GM19193 (cell line): ENCODE measurements around the gene TRIM71.

Experiments used
- POLR2A ChIP-seq: IDR thresholded peaks from 4 replicates; pipeline ENCODE4 v1.6.1; 2011; ENCODE audit not compliant: insufficient read depth, insufficient read length; ENCODE audit errors: extremely low read depth

TRIM71 gene

GRCh38 chr3:32888739-32889138 is 70.9 kb downstream of the TRIM71 start:
- TF ChIP-seq POLR2A, result no peak

- no peak for TF ChIP-seq POLR2A
Measured at GRCh38 chr3:32890420-32891276, 72.9 kb downstream of the TRIM71 start.

GRCh38 chr3:32891365-32891764 is 73.6 kb downstream of the TRIM71 start:
- no peak for TF ChIP-seq POLR2A

- TF ChIP-seq POLR2A, result no peak
Measured at GRCh38 chr3:32892625-32893598, 75.1 kb downstream of the TRIM71 start.

GRCh38 chr3:32894977-32895376 is 77.2 kb downstream of the TRIM71 start:
- no peak for TF ChIP-seq POLR2A

- TF ChIP-seq POLR2A, result no peak
Measured at GRCh38 chr3:32895701-32896100, 77.9 kb downstream of the TRIM71 start.

- TF ChIP-seq POLR2A, result no peak
Measured at GRCh38 chr3:32896143-32896542, 78.3 kb downstream of the TRIM71 start.

- no peak for TF ChIP-seq POLR2A
Measured at GRCh38 chr3:32897001-32897601, 79.3 kb downstream of the TRIM71 start.

GRCh38 chr3:32897981-32898623 is 80.3 kb downstream of the TRIM71 start:
- TF ChIP-seq POLR2A, result no peak

- TF ChIP-seq POLR2A, result no peak
Measured at GRCh38 chr3:32899265-32899664, 81.5 kb downstream of the TRIM71 start.

- TF ChIP-seq POLR2A, result no peak
Measured at GRCh38 chr3:32901005-32901932, 83.5 kb downstream of the TRIM71 start.

GRCh38 chr3:32903953-32904352 is 86.2 kb downstream of the TRIM71 start:
- no peak for TF ChIP-seq POLR2A

- no peak for TF ChIP-seq POLR2A
Measured at GRCh38 chr3:32909999-32910398, 92.2 kb downstream of the TRIM71 start.

- TF ChIP-seq POLR2A, result no peak
Measured at GRCh38 chr3:32910954-32911353, 93.2 kb downstream of the TRIM71 start.
